ENCODE results near the gene VANGL2.

The VANGL2 gene

GRCh38 chr1:160459056-160459455 lies 58.7 kb downstream of the VANGL2 start:
- no peak for DNase-seq (ENCODE audit: low read depth in 2 of 3, low spot score in 1 of 3)

- DNase-seq (ENCODE audit: low read depth in 2 of 3, low spot score in 1 of 3), result no peak
Observed at GRCh38 chr1:160459687-160460086, 59.3 kb downstream of the VANGL2 start.

DNA sequence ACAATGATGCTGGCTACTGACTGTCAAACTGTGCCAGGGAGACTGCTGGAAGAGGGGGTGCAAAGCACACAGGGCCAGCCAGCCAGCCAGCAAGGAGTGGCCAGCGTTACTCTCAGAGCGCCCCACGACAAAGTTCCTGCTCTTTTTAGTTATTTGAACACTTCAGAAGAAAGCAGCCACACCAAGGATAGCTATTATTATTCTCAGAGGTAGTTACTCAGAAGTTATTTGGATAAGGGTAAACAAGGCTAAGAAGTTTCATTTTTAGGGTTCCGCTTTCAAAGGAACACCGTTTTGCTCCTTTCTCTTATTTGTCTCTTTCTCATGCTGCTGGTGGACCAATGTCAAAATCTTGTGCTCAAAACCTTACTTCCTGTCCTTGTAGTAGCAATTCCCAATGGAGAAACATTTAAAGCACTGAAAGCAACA lies 59.9 kb downstream of the VANGL2 start:
- no peak for DNase-seq (ENCODE audit: low read depth in 2 of 3, low spot score in 1 of 3)

- peak in 2 of 3 donors; percentile 36 to 40 for DNase-seq (ENCODE audit: low read depth in 2 of 3, low spot score in 1 of 3)
Observed at GRCh38 chr1:160460683-160461287, 60.4 kb downstream of the VANGL2 start.

GRCh38 chr1:160465123-160465522 lies 64.8 kb downstream of the VANGL2 start:
- no peak for DNase-seq (ENCODE audit: low read depth in 2 of 3, low spot score in 1 of 3)

DNA sequence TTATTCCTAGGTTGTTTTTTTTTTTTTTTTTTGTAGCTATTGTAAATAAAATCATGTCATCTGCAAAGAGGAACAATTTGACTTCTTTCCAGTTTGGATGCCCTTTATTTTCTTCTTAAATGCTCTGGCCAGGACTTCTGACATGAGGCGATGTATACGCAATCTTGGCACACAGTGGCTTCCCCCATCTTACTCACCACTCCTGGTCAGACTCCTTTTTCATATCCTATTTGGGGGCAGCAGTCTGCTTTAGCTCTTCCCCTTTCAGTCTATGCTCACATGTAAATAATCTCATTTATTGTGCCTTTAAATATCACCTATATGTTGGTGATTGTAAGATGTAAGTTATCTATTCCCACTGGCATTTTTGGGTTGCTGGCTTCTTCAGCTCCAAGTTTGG lies 66.6 kb downstream of the VANGL2 start:
- no peak for DNase-seq (ENCODE audit: low read depth in 2 of 3, low spot score in 1 of 3)

DNA sequence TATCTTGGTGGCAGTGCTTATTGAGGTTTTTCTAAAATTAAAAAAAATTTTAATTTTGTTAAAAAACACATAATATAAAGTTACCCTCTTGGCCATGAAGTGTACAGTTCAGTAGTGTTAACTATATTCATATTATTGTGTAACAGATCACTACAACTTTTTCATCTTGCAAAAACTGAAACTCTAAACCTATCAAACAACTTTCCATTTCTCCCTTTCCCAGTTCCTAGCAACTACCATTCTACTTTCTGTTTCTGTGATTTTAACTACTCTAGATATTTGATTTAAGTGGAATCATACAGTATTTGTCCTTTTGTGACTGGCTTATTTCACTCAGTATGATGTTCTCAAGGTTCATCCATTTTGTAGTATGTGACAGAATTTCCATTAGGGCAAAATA lies 67.2 kb downstream of the VANGL2 start:
- no peak for DNase-seq (ENCODE audit: low read depth in 2 of 3, low spot score in 1 of 3)

- no peak for DNase-seq (ENCODE audit: low read depth in 2 of 3, low spot score in 1 of 3)
Observed at GRCh38 chr1:160471253-160471652, 70.9 kb downstream of the VANGL2 start.

DNA sequence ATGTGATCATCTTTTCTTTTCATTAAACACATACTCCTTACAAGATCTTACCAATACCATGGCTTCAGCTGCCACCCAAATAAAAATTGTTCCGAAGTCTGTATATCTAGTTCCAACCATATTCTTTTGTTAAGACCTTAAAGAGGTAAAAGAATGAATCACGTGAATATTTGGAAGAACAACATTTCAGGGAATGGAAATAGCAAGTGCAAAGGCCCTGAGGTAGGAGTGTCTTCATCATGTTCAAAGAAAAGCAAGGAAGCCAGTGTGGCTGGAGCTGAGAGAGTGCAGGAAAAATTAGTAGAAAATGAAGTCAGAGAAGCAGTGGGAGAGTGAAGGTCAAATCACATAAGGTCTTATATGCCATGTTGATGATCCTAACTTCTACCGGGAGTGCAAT lies 71.7 kb downstream of the VANGL2 start:
- DNase-seq (ENCODE audit: low read depth in 2 of 3, low spot score in 1 of 3), result no peak

DNA sequence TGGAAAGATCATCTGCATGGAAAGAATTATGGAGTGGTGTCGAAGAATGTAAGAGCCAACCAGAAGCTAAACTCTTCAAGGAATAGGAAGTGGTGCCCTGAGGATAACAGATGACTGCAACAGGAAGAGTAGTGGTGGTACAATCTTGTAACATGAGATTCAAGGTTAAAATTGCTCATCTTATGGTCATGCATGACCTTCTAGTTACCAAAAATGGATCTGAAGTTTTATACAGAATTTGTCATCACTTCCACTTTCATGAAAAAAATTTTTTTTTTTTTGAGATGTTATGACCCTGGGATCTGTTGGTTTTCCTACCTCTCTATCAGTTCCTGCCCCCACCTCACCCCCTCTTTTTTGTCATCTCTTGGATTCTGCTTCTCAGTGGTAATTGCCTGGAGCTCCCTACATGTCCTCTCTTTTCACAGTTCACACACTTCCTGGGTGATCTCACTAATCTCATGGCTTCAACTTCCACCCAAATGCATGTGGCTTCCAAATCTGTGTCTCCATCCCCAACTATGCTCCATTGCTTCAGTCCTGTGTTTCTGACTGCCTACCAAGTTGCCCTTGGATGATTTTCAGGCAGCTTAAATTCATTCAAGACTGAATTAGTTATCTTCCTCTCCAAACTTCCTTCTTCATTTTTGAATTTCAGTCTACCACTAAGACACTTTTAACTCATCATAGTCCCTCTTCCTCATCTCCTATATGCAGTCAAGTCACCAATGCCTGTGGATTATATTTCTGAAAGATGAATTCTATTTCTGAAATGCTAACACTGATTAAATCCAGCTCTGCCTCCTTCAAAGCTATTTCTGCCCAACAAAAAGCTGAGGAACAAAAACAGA lies 74.3 kb downstream of the VANGL2 start:
- DNase-seq (ENCODE audit: low read depth in 2 of 3, low spot score in 1 of 3), result no peak

All from stimulated activated CD4-positive, alpha-beta T cell treated with anti-CD3 and anti-CD28 coated beads, Interleukin-12 subunit alpha, Interleukin-12 subunit beta, amount 100 ng/mL, for 48 hours (primary cell).